ENCODE measurements around the gene CNPY3. TPM values are rescaled to one million over a fixed set of nuclear protein-coding genes. Genes with fewer than 3 reads are reported as not detected.
"Not testable (repeated sequence)": the region's sequence is repeated elsewhere in the genome, so short reads cannot be mapped to it uniquely, and the experiment has no call there.

The CNPY3 gene
- 10 to 100 TPM; 37.9 to 51.6 TPM for total RNA-seq

DNA sequence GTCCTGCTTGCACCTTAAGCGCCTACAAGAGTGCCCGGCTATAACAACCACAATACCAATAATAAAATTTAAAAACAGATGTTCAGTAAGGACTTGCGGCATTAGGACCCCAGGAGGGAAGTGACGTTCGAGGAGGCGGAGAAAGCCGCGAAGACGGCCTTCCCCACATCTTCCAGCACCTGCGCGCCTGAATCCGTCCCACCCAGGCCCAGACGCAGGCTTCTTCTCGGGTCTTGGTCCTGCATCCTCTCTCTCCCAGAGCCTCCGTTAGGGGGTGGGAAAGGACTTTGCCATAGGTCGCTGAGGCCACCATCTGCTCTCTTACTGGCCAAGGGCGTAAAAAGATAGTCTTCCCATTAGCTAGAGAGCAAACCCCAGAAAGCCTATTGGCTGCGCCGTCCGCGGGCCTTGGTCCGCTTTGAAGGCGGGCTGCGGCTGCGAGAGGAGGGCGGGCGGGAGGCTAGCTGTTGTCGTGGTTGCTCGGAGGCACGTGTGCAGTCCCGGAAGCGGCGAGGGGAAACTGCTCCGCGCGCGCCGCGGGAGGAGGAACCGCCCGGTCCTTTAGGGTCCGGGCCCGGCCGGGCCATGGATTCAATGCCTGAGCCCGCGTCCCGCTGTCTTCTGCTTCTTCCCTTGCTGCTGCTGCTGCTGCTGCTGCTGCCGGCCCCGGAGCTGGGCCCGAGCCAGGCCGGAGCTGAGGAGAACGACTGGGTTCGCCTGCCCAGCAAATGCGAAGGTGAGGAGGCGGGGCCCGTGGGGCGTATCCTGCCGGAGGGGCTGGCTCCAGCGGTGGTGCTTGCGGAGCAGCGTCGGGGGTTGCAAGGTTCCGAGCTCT, at the start of gene CNPY3:
CNPY3 (plus strand) TSS at position 495 of the 835 bp plus-strand sequence; CDS start at position 586, 91 bp downstream.
- Mint-ChIP-seq H3K9me3 (no peaks in the 10 kb centered on the region), H3K27ac (peak within 1 kb of the TSS; percentile 99), H3K36me3 (peaks cover 12 to 31% of the 10 kb centered on the region in 2 donors)
- DNase-seq (ENCODE audit: low spot score in 2 of 2) (peak; percentile 92 to 96), ATAC-seq (peak; percentile 86 to 87)

DNA sequence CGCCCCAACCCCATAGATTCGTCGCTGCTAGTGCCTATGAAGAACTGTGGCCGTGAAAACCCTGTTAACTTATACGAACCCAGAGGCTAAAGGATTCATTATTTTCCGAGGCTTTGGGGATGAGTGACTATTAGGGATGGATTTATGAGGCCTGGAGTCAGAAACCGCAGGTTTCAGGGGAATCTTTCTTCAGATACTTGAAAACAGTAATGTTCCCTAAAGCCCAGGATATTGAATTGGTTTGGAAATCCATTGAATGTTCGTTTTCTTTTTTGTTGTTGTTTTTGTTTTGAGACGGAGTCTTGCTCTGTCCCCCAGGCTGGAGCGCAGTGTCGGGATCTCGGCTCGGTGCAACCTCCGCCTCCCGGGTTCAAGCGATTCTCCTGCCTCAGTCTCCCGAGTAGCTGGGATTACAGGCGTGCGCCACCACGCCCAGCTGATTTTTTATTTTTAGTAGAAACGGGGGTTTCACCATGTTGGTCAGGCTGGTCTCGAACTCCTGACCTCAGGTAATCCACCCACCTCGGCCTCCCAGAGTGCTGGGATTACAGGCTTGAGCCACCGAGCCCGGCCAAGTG, 49.0 kb upstream of the CNPY3 start:
- not testable (repeated sequence) for DNase-seq (ENCODE audit: low spot score in 2 of 2); H3K9me3 Mint-ChIP-seq; ATAC-seq
- Mint-ChIP-seq H3K27ac (peak overlapping the region; percentile 98 to 100), H3K36me3 (peaks cover 35 to 42% of the 10 kb centered on the region in 2 donors)

DNA sequence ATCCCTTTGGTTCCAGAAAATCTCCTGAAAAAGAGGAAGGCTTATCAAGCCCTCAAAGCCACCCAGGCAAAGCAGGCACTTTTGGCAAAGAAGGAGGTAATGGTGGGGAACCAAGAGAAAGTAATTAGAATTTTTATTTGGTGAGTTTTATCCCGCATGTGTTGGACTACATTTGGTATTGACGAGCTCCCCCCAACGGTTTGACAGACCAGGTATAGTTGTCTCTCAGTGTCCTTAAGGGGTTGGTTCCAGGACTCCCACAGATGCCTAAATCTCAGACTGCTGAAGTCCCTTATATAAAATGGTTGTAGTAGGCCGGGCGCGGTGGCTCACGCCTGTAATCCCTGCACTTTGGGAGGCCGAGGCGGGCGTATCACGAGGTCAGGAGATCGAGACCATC, 48.4 kb upstream of the CNPY3 start:
- Mint-ChIP-seq H3K27ac (peak overlapping the region; percentile 98 to 100), H3K36me3 (peaks cover 36 to 45% of the 10 kb centered on the region in 2 donors)
- DNase-seq (ENCODE audit: low spot score in 2 of 2); H3K9me3 Mint-ChIP-seq; ATAC-seq: not testable (repeated sequence)

DNA sequence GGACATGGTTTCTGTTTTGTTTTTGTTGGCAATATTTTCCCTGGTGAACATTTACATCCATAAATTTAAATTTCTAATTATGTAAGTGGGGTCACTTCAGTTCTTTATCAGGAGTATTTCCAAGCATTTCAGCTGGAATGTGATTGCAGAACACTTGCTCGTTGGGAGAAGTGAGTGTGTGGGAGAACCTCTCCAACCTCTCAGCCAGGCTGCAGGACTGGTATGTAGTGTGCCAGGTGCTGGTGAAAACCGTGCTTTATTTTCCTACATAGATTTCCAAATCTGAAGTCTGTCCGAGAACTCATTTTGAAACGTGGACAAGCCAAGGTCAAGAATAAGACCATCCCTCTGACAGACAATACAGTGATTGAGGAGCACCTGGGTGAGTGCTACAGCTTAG, 43.6 kb upstream of the CNPY3 start:
- DNase-seq (ENCODE audit: low spot score in 2 of 2) (no peak), ATAC-seq (no peak)
- no peaks in the 10 kb centered on the region for H3K9me3 Mint-ChIP-seq
- peak overlapping the region in 1 of 2 donors; percentile 30 for H3K27ac Mint-ChIP-seq
- peaks cover 22 to 42% of the 10 kb centered on the region in 2 donors for H3K36me3 Mint-ChIP-seq

DNA sequence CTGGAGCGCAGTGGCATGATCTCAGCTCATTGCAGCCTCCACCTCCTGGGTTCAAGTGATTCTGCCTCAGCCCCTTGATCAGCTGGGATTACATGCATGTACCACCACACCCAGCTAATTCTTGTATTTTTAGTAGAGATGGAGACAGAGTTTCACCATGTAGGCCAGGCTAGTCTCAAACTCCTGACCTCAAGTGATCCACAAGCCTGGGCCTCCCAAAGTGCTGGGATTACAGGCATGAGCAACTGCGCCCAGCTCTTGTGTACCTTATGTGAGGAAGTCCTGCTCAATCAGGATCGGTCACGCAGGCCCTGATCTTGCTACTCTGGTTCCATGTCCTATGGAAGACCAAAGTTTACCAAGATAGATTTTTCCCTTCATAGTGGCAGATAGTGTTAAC, 41.1 kb upstream of the CNPY3 start:
- not testable (repeated sequence) for ATAC-seq; H3K9me3 Mint-ChIP-seq; H3K27ac Mint-ChIP-seq; DNase-seq (ENCODE audit: low spot score in 2 of 2)
- H3K36me3 Mint-ChIP-seq, result peaks cover 16 to 39% of the 10 kb centered on the region in 2 donors

DNA sequence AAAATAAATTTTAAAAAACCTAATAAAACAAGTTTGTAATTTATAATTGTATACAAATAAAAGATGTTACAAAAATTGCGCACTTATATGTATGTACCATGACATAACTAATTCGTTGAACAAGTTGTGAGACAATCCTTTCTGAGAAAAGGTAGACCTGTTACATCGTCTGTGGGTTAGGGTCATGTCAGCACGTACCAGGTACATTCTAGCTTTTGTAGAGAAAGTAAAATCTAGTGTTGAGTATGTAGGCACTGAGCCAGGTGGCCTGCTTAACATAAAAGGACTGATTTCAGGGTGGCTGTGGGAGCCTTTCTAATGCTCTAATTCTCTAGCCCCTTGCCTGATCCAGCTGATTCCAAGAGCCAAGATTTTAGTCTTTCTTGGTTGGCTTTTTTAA, 39.5 kb upstream of the CNPY3 start:
- no peak for DNase-seq (ENCODE audit: low spot score in 2 of 2)
- peak; percentile 8 to 23 for ATAC-seq
- peaks cover 6 to 23% of the 10 kb centered on the region in 2 donors for H3K36me3 Mint-ChIP-seq

DNA sequence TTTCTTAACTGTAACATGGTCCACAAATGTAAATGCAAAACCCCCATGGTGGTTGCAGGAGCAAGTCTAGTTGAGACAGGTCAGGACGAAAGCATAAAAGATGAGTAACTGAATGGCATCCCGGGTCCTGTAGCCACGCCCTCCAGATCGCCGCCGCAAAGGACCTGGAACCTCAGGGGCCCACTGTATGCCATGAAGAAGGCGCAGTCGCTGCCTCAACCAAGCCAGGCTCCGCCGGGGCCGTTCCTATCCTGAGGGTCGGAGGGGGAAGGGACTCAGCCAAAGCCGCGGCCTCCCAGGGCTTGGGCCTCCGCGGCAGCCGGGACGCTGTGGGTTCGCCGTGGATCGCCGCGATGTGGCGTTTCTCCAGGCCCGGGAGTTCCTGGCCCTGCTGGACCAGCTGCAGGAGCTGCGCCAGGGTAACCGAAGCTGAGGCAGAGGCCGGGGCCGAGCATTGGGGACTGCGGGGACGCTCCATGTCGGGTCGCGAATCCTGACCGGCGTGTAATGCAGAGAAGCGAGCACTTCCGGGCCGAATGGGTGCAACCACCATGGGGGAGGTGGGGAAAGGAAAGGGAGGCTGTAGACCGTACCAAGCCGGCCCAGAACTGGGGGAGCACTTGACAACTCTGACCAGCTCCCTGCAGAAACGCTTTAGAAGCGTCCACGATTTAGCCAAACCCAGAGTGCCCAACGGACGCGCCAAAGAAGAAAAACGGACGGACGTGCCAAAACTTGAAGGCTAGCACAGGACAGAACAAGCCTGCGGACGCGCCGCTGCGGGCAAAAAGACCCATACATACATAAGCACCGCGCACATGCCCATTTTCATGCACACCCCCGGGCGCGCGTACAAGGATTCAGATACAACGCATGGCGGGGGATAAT, 38.7 kb upstream of the CNPY3 start:
- peak; percentile 90 to 92 for ATAC-seq
- Mint-ChIP-seq H3K9me3 (no peaks in the 10 kb centered on the region), H3K27ac (peak overlapping the region; percentile 93 to 96), H3K36me3 (peaks cover 6 to 20% of the 10 kb centered on the region in 2 donors)
- DNase-seq (ENCODE audit: low spot score in 2 of 2), result peak; percentile 89 to 92

More for the DNA sequence above, 39.5 kb upstream of the CNPY3 start:
- Mint-ChIP-seq H3K9me3 (no peaks in the 10 kb centered on the region), H3K27ac (peak overlapping the region; percentile 93 to 96)

DNA sequence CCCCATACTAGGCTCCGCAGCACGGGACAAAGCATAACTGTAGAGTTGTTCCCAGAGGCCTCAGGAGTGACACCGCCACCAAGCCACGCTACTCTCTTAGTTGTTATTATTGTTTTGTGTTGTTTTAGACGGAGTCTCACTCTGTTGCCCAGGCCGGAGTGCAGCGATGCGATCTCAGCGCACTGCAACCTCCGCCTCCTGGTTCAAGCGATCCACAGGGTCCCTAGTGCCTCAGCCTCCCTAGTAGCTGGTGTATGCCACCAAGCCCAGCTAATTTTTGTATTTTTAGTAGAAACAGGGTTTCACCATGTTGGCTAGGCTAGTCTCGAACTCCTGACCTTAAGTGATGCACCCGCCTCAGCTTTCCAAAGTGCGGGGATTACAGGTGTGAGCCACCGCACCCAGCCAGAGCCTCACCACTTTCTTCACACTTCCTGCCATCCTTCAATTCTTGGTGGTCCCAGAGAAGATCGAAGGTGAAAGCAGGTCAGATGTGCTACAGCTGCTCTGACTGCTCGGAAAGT, 38.0 kb upstream of the CNPY3 start:
- peaks cover 1 to 14% of the 10 kb centered on the region in 2 donors for H3K36me3 Mint-ChIP-seq
- no peaks in the 10 kb centered on the region for H3K9me3 Mint-ChIP-seq
- ATAC-seq (no peak), DNase-seq (ENCODE audit: low spot score in 2 of 2) (no peak)
- peak overlapping the region; percentile 93 to 96 for H3K27ac Mint-ChIP-seq

DNA sequence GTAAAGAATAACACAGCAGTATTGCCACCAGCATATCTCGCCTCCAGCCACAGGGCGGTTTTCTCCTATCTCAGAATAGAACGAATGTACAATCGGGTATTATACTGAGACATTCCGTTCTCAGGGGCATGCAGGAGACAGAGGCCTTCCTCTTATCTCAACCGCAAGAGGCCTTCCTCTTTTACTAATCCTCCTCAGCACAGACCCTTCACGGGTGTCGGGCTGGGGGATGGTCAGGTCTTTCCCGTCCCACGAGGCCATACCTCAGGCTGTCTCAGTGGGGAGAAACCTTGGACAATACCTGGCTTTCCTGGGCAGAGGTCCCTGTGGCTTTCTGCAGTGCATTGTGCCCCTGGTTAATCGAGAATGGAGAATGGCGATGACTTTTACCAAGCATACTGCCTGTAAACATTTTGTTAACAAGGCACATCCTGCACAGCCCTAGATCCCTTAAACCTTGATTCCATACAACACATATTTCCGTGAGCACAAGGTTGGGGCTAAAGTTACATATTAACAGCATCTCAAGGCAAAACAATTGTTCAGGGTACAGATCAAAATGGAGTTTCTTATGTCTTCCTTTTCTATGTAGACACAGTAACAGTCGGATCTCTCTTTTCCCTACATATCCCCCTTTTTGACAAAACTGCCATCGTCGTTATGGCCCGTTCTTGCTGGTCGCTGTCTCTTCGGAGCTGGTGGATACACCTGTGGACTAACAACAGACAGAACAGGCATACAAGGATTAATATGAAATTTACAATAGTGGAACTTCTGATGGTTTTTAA, 35.0 kb upstream of the CNPY3 start:
- not testable (repeated sequence) for DNase-seq (ENCODE audit: low spot score in 2 of 2); ATAC-seq; H3K27ac Mint-ChIP-seq; H3K9me3 Mint-ChIP-seq; H3K36me3 Mint-ChIP-seq

DNA sequence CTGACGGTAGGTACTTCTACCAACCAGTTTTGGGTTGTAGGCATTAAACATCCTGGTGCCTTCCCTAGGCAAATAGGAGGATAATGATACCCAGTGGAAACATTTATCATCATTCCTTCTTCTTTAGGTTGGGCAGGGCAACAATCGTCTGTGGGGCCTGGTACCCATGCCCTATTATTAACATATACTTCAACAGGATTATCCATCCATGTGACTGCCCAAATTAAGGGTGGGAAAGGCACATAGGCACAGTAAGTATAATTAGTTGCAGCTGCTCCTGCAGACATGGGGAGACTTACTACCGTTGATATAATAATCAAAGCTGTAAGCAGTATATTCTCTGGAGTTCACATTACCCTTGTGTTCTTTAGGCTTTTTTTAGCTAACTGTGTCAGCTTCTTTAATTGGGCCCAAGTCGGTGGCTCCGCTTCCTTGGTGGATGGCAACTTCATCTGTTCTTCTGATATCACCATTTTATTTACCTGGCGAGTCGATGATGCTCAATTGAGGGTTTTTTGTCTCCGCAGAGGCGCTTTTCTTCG, 33.0 kb upstream of the CNPY3 start:
- no peaks in the 10 kb centered on the region for H3K9me3 Mint-ChIP-seq
- no peak overlapping the region for H3K27ac Mint-ChIP-seq
- no peaks in the 10 kb centered on the region for H3K36me3 Mint-ChIP-seq
- ATAC-seq (no peak), DNase-seq (ENCODE audit: low spot score in 2 of 2) (no peak)

DNA sequence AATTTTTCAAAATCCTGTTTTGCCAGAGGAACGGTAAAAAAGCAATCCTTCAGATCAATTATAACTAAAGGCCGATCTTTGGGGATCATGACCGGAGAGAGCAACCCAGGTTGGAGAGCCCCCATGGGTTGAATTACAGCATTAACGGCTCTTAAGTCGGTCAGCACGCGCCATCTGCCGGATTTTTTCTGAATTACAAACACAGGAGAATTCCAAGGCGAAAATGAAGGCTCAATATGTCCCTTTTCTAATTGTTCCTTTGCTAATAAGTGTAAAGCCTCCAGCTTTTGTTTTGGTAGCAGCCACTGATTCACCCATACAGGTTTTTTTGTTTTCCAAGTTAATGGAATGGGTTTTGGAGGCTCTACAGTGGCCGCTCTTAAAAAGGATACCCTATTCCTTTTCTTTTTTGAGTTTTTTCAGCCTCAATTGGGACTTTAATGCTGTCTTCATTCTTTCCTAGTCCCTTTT, 30.4 kb upstream of the CNPY3 start:
- Mint-ChIP-seq H3K36me3 (no peaks in the 10 kb centered on the region), H3K27ac (no peak overlapping the region), H3K9me3 (no peaks in the 10 kb centered on the region)
- DNase-seq (ENCODE audit: low spot score in 2 of 2) (peak in 1 of 2 donors; percentile 84), ATAC-seq (no peak)

DNA sequence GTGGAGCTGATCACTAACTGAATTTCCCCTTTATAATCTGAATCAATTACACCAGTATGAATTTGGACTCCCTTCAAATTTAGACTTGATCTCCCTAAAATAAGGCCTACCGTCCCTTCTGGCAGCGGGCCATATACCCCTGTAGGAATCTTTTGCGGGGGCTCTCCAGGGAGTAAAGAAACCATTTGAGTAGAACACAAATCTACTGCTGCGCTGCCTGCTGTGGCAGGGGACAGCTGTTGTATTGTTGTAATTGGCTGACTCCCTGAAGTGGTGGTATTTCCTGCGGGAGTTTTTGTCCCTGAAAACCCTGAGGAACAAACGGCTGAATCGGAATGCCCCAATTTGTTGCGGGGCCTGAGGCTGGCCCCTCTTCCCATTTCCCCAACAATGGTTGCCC, 29.4 kb upstream of the CNPY3 start:
- ATAC-seq, result no peak
- DNase-seq (ENCODE audit: low spot score in 2 of 2), result no peak
- no peak overlapping the region for H3K27ac Mint-ChIP-seq
- no peaks in the 10 kb centered on the region for H3K36me3 Mint-ChIP-seq
- no peaks in the 10 kb centered on the region for H3K9me3 Mint-ChIP-seq

DNA sequence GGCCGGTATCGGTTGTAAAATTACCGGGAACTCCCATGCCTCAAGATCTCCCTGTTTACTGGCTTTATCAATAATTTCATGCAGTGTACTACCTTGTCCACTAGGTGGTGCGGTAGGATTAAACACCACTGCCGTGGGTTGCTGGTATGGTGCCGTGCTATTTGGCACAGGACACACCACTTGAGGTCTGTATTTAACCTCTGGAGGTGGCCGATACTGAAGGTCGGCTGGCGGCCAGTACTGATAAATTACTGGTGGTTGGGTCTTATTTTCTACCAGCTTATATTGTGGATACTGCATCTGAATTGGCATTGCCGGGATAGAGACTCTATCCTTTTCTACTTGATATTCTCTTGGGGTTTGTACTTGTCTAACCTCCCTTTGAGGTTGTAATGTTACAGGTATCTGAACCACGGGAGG, 27.7 kb upstream of the CNPY3 start:
- Mint-ChIP-seq H3K9me3 (no peaks in the 10 kb centered on the region), H3K36me3 (no peaks in the 10 kb centered on the region), H3K27ac (no peak overlapping the region)
- DNase-seq (ENCODE audit: low spot score in 2 of 2) (peak; percentile 68 to 80), ATAC-seq (peak; percentile 92 to 99)

DNA sequence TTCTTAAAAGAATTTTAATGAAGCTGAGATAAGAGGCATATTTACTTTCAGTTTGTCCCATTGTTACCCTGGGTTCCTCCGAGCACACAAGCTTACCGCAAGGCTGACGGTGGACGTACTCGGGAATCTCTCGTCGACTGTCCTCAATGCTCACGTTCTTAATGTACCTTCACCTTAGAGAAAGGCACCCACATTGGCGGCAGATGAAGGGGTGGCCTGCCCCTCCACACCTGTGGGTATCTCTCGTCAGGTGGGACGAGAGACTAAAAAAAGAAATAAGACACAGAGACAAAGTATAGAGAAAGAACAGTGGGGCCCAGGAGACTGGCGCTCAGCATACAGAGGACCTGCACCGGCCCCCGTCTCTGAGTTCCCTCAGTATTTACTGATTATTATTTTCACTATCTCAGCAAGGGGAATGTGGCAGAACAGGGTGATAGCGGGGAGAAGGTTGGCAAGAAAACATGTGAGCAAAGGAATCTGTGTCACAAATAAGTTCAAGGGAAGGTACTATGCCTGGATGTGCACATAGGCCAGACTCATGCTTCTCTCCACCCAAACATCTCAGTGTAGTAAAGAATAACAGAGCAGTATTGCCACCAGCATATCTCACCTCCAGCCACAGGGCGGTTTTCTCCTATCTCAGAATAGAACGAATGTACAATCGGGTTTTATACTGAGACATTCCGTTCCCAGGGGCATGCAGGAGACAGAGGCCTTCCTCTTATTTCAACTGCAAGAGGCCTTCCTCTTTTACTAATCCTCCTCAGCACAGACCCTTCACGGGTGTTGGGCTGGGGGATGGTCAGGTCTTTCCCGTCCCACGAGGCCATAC, 26.6 kb upstream of the CNPY3 start:
- not testable (repeated sequence) for H3K27ac Mint-ChIP-seq; ATAC-seq; H3K36me3 Mint-ChIP-seq; H3K9me3 Mint-ChIP-seq; DNase-seq (ENCODE audit: low spot score in 2 of 2)

DNA sequence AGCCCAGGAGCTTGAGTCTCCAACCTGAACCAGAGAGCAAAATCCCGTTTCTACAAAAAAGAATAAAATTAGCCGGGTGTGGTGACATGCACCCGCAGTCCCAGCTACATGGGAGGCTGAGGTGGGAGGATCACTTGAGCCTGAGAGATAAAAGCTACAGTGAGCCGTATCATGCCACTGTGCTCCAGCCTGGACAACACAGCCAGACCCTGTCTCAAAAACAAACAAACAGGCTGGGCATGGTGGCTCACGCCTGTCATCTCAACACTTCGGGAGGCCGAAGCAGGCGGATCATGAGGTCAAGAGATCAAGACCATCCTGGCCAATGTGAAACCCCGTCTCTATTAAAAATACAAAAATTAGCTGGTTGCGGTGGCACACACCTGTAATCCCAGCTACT, 24.8 kb upstream of the CNPY3 start:
- no peaks in the 10 kb centered on the region for H3K9me3 Mint-ChIP-seq
- no peak for ATAC-seq

More for the DNA sequence above, 24.8 kb upstream of the CNPY3 start:
- no peak for DNase-seq (ENCODE audit: low spot score in 2 of 2)
- Mint-ChIP-seq H3K27ac (no peak overlapping the region), H3K36me3 (no peaks in the 10 kb centered on the region)
